Uterus (tissue), 2 donors: ENCODE data around the gene SRXN1.

ENCODE experiments used
- CTCF ChIP-seq, 4 experiments: fragments of 200-600 bp in 2 of 4; fragments of 450-650 bp in 2 of 4; sonication (generic) in 2 of 4; IDR thresholded peaks; one replicate each; pipeline ENCODE4 v1.5.1; 2016 to 2019; ENCODE audit warnings: antibody characterized with exemption in 4 of 4, mild to moderate bottlenecking in 2 of 4, moderate library complexity in 1 of 4
- POLR2A ChIP-seq, 2 donors: fragments of 450-650 bp; IDR thresholded peaks; one replicate each; pipeline ENCODE4 v1.6.1; 2016; ENCODE audit warnings: antibody characterized with exemption in 2 of 2, mild to moderate bottlenecking in 1 of 2, moderate library complexity in 1 of 2

- TF ChIP-seq POLR2A (IDR thresholded peaks at IDR 0.05) (no peak), CTCF (IDR thresholded peaks at IDR 0.05) (no peak)
Measured at GRCh38 chr20:699342-699741, 46.3 kb upstream of the SRXN1 start.
